OCI-LY1 (cell line): ENCODE data around the gene MIF.
A peak's percentile ranks its signal among the peaks of the same experiment; 100 is the strongest.

Source experiments
- CTCF ChIP-seq: fragments of 200-600 bp; sonication (generic), shearing (Covaris generic); IDR thresholded peaks from 2 replicates; pipeline ENCODE4 v1.5.1; 2017; ENCODE audit warnings: mild to moderate bottlenecking, antibody characterized with exemption, low read length, moderate library complexity, mixed read lengths
- EZH2 ChIP-seq: fragments of 200-600 bp; sonication (generic), shearing (Covaris generic); IDR thresholded peaks from 2 replicates; pipeline ENCODE4 v1.8.0; 2017; ENCODE audit warnings: borderline replicate concordance, mixed run types, mild to moderate bottlenecking, antibody characterized with exemption, low read length, moderate library complexity, mixed read lengths

- TF ChIP-seq EZH2 (no peak), CTCF (peak; percentile 89)
Measured at GRCh38 chr22:23893945-23894709, at the start of gene MIF.
